Skin epidermis (tissue), 12 donors: Measurements from ENCODE around the gene LIPA.
"Not testable (repeated sequence)": the region's sequence is repeated elsewhere in the genome, so short reads cannot be mapped to it uniquely, and the experiment has no call there.

ENCODE experiments used
- H3K27ac ChIP-seq, 21 experiments: fragments of 200-600 bp; sonication (generic) in 11 of 21; one replicate each; pipeline ENCODE4 v1.5.0; 2020; ENCODE audit warnings: mild to moderate bottlenecking in 3 of 21, inconsistent platforms in 2 of 21, moderate library complexity in 2 of 21
- H3K4me3 ChIP-seq, 7 experiments: fragments of 200-600 bp; sonication (generic) in 2 of 7; one replicate each; pipeline ENCODE4 v1.5.0; 2020; ENCODE audit warnings: inconsistent platforms in 2 of 7, mild to moderate bottlenecking in 2 of 7, moderate library complexity in 1 of 7

Gene LIPA

GRCh38 chr10:89274928-89275327 is 23.4 kb upstream of the LIPA start:
- Histone ChIP-seq H3K4me3 (no peak overlapping the region), H3K27ac (peak overlapping the region in 8 of 21 experiments; percentile 10 to 70 (median 31))

- Histone ChIP-seq H3K4me3 (no peak overlapping the region), H3K27ac (peak overlapping the region in 2 of 21 experiments; percentile 43 to 70)
These were observed 22.1 kb upstream of the LIPA start for GRCh38 chr10:89273680-89274079.

- H3K27ac ChIP-seq = no peak overlapping the region
- H3K4me3 ChIP-seq = no peak overlapping the region
These were observed 20.0 kb upstream of the LIPA start for GRCh38 chr10:89271532-89271931.

GRCh38 chr10:89270153-89270483 is 18.5 kb upstream of the LIPA start:
- Histone ChIP-seq H3K27ac (no peak overlapping the region), H3K4me3 (no peak overlapping the region)

- H3K4me3 ChIP-seq = no peak overlapping the region
These were observed 18.0 kb upstream of the LIPA start for GRCh38 chr10:89269433-89270152.

GRCh38 chr10:89266721-89267453 is 15.3 kb upstream of the LIPA start:
- no peak overlapping the region for H3K27ac ChIP-seq
- no peak overlapping the region for H3K4me3 ChIP-seq

More at GRCh38 chr10:89269433-89270152, 18.0 kb upstream of the LIPA start:
- no peak overlapping the region for H3K27ac ChIP-seq

- no peak overlapping the region for H3K27ac ChIP-seq
- H3K4me3 ChIP-seq = no peak overlapping the region
These were observed 12.0 kb upstream of the LIPA start for GRCh38 chr10:89263531-89263930.

- no peak overlapping the region for H3K4me3 ChIP-seq
- no peak overlapping the region for H3K27ac ChIP-seq
These were observed 11.5 kb upstream of the LIPA start for GRCh38 chr10:89263091-89263490.

- H3K27ac ChIP-seq = no peak overlapping the region
- no peak overlapping the region for H3K4me3 ChIP-seq
These were observed 10.8 kb upstream of the LIPA start for GRCh38 chr10:89262086-89263051.

- Histone ChIP-seq H3K27ac (no peak overlapping the region), H3K4me3 (no peak overlapping the region)
These were observed 7.3 kb upstream of the LIPA start for GRCh38 chr10:89258881-89259280.

GRCh38 chr10:89257581-89257980 is 6.0 kb upstream of the LIPA start:
- Histone ChIP-seq H3K4me3 (no peak overlapping the region), H3K27ac (no peak overlapping the region)

GRCh38 chr10:89256962-89257361 is 5.4 kb upstream of the LIPA start:
- Histone ChIP-seq H3K4me3 (no peak overlapping the region), H3K27ac (no peak overlapping the region)

GRCh38 chr10:89256340-89256739 is 4.8 kb upstream of the LIPA start:
- Histone ChIP-seq H3K27ac (no peak overlapping the region), H3K4me3 (no peak overlapping the region)

GRCh38 chr10:89255793-89256192 is 4.2 kb upstream of the LIPA start:
- no peak overlapping the region for H3K27ac ChIP-seq
- H3K4me3 ChIP-seq = no peak overlapping the region

GRCh38 chr10:89255091-89255579 is 3.6 kb upstream of the LIPA start:
- H3K4me3 ChIP-seq, H3K27ac ChIP-seq: not testable (repeated sequence)

GRCh38 chr10:89252225-89252585 is 630 bp upstream of the LIPA start:
- Histone ChIP-seq H3K4me3 (peak overlapping the region in 6 of 7 experiments; percentile 65 to 92 (median 78)), H3K27ac (peak overlapping the region in 3 of 21 experiments; percentile 75 to 80 (median 78))

GRCh38 chr10:89250865-89251408 is 638 bp downstream of the LIPA start:
- Histone ChIP-seq H3K27ac (peak overlapping the region in 16 of 21 experiments; percentile 22 to 91 (median 76)), H3K4me3 (peak overlapping the region; percentile 65 to 92 (median 81))

- Histone ChIP-seq H3K27ac (no peak overlapping the region), H3K4me3 (no peak overlapping the region)
These were observed 2.6 kb downstream of the LIPA start for GRCh38 chr10:89248990-89249389.

GRCh38 chr10:89247623-89248022 is 4.0 kb downstream of the LIPA start:
- not testable (repeated sequence) for H3K27ac ChIP-seq, H3K4me3 ChIP-seq

- H3K4me3 ChIP-seq = no peak overlapping the region
- H3K27ac ChIP-seq = peak overlapping the region in 1 of 21 experiments; percentile 31
These were observed 5.8 kb downstream of the LIPA start for GRCh38 chr10:89245802-89246201.
